Inferior parietal cortex (tissue), 1 donor: ENCODE measurements around the gene AGBL4.
"Not testable (repeated sequence)": the region's sequence is repeated elsewhere in the genome, so short reads cannot be mapped to it uniquely, and the experiment has no call there.

Experiments used
- DNase-seq: peaks from one replicate; pipeline ENCODE4 v3.0.0-alpha.2; 2016; ENCODE audit errors: extremely low spot score

Gene AGBL4

GRCh38 chr1:50023292-50024159 lies at the start of gene AGBL4:
AGBL4 (minus strand) TSS chr1:50023954.
- DNase-seq, result peak; percentile 57

GRCh38 chr1:50066806-50067205 lies 43.1 kb upstream of the AGBL4 start:
- no peak for DNase-seq

GRCh38 chr1:50060279-50060678 lies 36.5 kb upstream of the AGBL4 start:
- DNase-seq, result no peak

GRCh38 chr1:50048791-50049190 lies 25.0 kb upstream of the AGBL4 start:
- no peak for DNase-seq

GRCh38 chr1:50047916-50048694 lies 24.4 kb upstream of the AGBL4 start:
- DNase-seq, result no peak

GRCh38 chr1:50038237-50038809 lies 14.6 kb upstream of the AGBL4 start:
- DNase-seq, result no peak

GRCh38 chr1:50027794-50028193 lies 4.0 kb upstream of the AGBL4 start:
- DNase-seq, result no peak

- DNase-seq, result no peak
These were observed 28.0 kb downstream of the AGBL4 start for GRCh38 chr1:49995734-49996133.

GRCh38 chr1:49971088-49971487 lies 52.7 kb downstream of the AGBL4 start:
- DNase-seq, result no peak

- DNase-seq, result no peak
These were observed 72.4 kb downstream of the AGBL4 start for GRCh38 chr1:49951385-49951784.

GRCh38 chr1:49915301-49915700 lies 108.5 kb downstream of the AGBL4 start:
- not testable (repeated sequence) for DNase-seq

- DNase-seq, result no peak
These were observed 117.4 kb downstream of the AGBL4 start for GRCh38 chr1:49906365-49906764.

GRCh38 chr1:49864581-49864980 lies 159.2 kb downstream of the AGBL4 start:
- DNase-seq, result no peak

GRCh38 chr1:49854741-49855140 lies 169.0 kb downstream of the AGBL4 start:
- no peak for DNase-seq

GRCh38 chr1:49842596-49842995 lies 181.2 kb downstream of the AGBL4 start:
- DNase-seq, result no peak

- DNase-seq, result no peak
These were observed 182.0 kb downstream of the AGBL4 start for GRCh38 chr1:49841767-49842166.

- DNase-seq, result no peak
These were observed 199.5 kb downstream of the AGBL4 start for GRCh38 chr1:49824261-49824660.

GRCh38 chr1:49817681-49818080 lies 206.1 kb downstream of the AGBL4 start:
- DNase-seq, result no peak

GRCh38 chr1:49787013-49787412 lies 236.7 kb downstream of the AGBL4 start:
- not testable (repeated sequence) for DNase-seq

GRCh38 chr1:49765034-49765433 lies 258.7 kb downstream of the AGBL4 start:
- DNase-seq, result no peak

- DNase-seq, result not testable (repeated sequence)
These were observed 285.6 kb downstream of the AGBL4 start for GRCh38 chr1:49738118-49738517.

GRCh38 chr1:49728377-49728776 lies 295.4 kb downstream of the AGBL4 start:
- DNase-seq, result no peak

GRCh38 chr1:49723662-49724061 lies 300.1 kb downstream of the AGBL4 start:
- no peak for DNase-seq
